HepG2 (cell line): Measurements from ENCODE around the gene PLOD2.

Experiments used
- FOXJ3 ChIP-seq: sonication (generic); formaldehyde crosslinking; IDR thresholded peaks from 2 replicates; pipeline ENCODE4 v1.4.0; 2020; ENCODE audit warnings: missing genetic modification reagents, mild to moderate bottlenecking, borderline replicate concordance
- HDAC1 ChIP-seq: sonication (generic); formaldehyde crosslinking; IDR thresholded peaks from 2 replicates; pipeline ENCODE4 v1.5.1; 2020; ENCODE audit warnings: mild to moderate bottlenecking, missing genetic modification reagents
- POLR2A ChIP-seq, 2 experiments: IDR thresholded peaks; 2 replicates each; pipeline ENCODE4 v1.6.1; 2011; ENCODE audit warnings: low read depth in 2 of 2, low read length in 2 of 2, mild to moderate bottlenecking in 1 of 2, moderate library complexity in 1 of 2; ENCODE audit not compliant: insufficient read depth in 1 of 2
- REPIN1 ChIP-seq: sonication (generic); formaldehyde crosslinking; IDR thresholded peaks from 2 replicates; pipeline ENCODE4 v1.8.0; 2022; ENCODE audit warnings: missing genetic modification reagents, low read depth, mild to moderate bottlenecking, borderline replicate concordance
- YY1 ChIP-seq: IDR thresholded peaks from 2 replicates; pipeline ENCODE4 v1.6.1; 2011; ENCODE audit warnings: low read length, low read depth, moderate library complexity, mild to moderate bottlenecking; ENCODE audit not compliant: insufficient read depth, insufficient replicate concordance
- ZNF879 ChIP-seq: sonication (generic); formaldehyde crosslinking; IDR thresholded peaks from 2 replicates; pipeline ENCODE4 v1.8.1; 2023; ENCODE audit warnings: missing genetic modification reagents
- TF ChIP-seq, protein P1 (sequence below): sonication (generic); formaldehyde crosslinking; IDR thresholded peaks from 2 replicates; pipeline ENCODE4 v1.5.0; 2020; ENCODE audit warnings: mild to moderate bottlenecking, missing genetic modification reagents, moderate library complexity
- TF ChIP-seq, protein P2 (sequence below): IDR thresholded peaks from 2 replicates; pipeline ENCODE4 v1.6.1; 2016; ENCODE audit warnings: control low read depth

DNA sequence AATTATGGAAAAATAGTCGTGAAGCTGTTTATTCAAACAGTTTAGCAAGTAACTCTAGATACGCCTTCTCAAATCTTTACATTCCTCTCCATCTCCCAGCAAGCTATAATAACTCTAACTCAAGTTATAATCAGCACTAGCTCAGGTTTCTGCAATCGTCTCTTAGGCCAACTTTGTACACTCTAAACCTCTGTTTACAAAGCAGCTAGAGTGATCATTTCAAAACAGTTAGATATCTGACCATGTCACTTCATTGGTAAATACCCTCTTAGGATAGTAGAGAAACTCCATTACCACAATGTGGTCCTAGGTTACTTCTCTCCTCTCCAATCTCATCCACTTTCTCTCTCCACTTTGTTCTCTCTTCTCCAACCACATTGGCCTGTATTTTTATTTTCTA lies 31.2 kb downstream of the PLOD2 start:
- TF ChIP-seq, protein P1, sequence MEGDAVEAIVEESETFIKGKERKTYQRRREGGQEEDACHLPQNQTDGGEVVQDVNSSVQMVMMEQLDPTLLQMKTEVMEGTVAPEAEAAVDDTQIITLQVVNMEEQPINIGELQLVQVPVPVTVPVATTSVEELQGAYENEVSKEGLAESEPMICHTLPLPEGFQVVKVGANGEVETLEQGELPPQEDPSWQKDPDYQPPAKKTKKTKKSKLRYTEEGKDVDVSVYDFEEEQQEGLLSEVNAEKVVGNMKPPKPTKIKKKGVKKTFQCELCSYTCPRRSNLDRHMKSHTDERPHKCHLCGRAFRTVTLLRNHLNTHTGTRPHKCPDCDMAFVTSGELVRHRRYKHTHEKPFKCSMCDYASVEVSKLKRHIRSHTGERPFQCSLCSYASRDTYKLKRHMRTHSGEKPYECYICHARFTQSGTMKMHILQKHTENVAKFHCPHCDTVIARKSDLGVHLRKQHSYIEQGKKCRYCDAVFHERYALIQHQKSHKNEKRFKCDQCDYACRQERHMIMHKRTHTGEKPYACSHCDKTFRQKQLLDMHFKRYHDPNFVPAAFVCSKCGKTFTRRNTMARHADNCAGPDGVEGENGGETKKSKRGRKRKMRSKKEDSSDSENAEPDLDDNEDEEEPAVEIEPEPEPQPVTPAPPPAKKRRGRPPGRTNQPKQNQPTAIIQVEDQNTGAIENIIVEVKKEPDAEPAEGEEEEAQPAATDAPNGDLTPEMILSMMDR (CRISPR knock-in tag) = no peak
- TF ChIP-seq HDAC1 (CRISPR knock-in tag) (no peak), FOXJ3 (CRISPR knock-in tag) (no peak), REPIN1 (CRISPR knock-in tag) (no peak), YY1 (no peak), ZNF879 (no peak), POLR2A (IDR thresholded peaks at IDR 0.05; ENCODE audit: insufficient read depth in 1 of 2, low read depth in 2 of 2, low read length in 2 of 2) (no peak)
- TF ChIP-seq, protein P2, sequence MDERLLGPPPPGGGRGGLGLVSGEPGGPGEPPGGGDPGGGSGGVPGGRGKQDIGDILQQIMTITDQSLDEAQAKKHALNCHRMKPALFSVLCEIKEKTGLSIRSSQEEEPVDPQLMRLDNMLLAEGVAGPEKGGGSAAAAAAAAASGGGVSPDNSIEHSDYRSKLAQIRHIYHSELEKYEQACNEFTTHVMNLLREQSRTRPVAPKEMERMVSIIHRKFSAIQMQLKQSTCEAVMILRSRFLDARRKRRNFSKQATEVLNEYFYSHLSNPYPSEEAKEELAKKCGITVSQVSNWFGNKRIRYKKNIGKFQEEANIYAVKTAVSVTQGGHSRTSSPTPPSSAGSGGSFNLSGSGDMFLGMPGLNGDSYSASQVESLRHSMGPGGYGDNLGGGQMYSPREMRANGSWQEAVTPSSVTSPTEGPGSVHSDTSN (CRISPR knock-in tag) = no peak
